Measurements from ENCODE around the gene PAQR6. TPM values are rescaled to one million over a fixed set of nuclear protein-coding genes. Genes with fewer than 3 reads are reported as not detected.

Gene PAQR6
- total RNA-seq, 6 experiments from 2014 or later: 0.45 to 0.65 (median 0.52) TPM

DNA sequence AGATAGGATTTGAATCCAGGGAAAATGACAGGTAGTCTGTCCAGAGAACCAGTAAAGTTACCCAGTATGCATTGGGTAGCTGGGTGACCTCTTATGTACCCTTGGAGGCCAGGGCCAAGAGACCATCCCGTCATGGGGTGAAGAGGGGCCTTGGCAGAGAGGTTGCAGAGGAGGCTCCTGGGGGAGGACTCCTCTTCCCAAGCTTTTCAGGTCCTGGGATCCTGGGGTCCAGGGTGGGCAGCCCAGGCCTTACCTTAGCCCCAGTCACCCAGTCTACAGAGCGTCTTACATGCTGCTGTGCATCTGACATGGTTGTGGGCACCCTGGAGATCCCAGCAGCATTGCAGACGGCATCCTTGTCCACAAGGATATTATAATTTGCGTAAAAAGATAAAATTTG is 21.1 kb downstream of the PAQR6 start:
- H3K4me1 Mint-ChIP-seq (ENCODE audit: low read depth): peaks cover 23% of the 10 kb centered on the region
- H3K4me3 Mint-ChIP-seq: no peak overlapping the region
- TF ChIP-seq CTCF (IDR thresholded peaks at IDR 0.05): no peak
- H3K27ac Mint-ChIP-seq: no peak overlapping the region
- no peaks in the 10 kb centered on the region for H3K27me3 Mint-ChIP-seq (ENCODE audit: insufficient read depth)
- no peaks in the 10 kb centered on the region for H3K9me3 Mint-ChIP-seq
- peaks cover 11% of the 10 kb centered on the region; the same call in 1 of the 2 replicates for H3K36me3 Mint-ChIP-seq (ENCODE audit: low read depth)
- DNase-seq: no peak

- Mint-ChIP-seq H3K9me3 (no peaks in the 10 kb centered on the region), H3K27ac (no peak overlapping the region), H3K27me3 (ENCODE audit: insufficient read depth) (no peaks in the 10 kb centered on the region; the same call in 1 of the 2 replicates), H3K4me3 (no peak overlapping the region), H3K36me3 (ENCODE audit: low read depth) (peaks cover 11% of the 10 kb centered on the region; the same call in 1 of the 2 replicates), H3K4me1 (ENCODE audit: low read depth) (peaks cover 22% of the 10 kb centered on the region)
- no peak for TF ChIP-seq CTCF (IDR thresholded peaks at IDR 0.05)
- no peak for DNase-seq
Observed at GRCh38 chr1:156226116-156226538, 21.7 kb downstream of the PAQR6 start.

GRCh38 chr1:156225677-156226014 is 22.2 kb downstream of the PAQR6 start:
- no peaks in the 10 kb centered on the region for H3K9me3 Mint-ChIP-seq
- peak overlapping the region; percentile 0; the same call in 1 of the 2 replicates for H3K27ac Mint-ChIP-seq
- TF ChIP-seq CTCF (IDR thresholded peaks at IDR 0.05): peak; percentile 39
- no peaks in the 10 kb centered on the region; the same call in 1 of the 2 replicates for H3K27me3 Mint-ChIP-seq (ENCODE audit: insufficient read depth)
- peaks cover 22% of the 10 kb centered on the region for H3K4me1 Mint-ChIP-seq (ENCODE audit: low read depth)
- H3K36me3 Mint-ChIP-seq (ENCODE audit: low read depth): peaks cover 11% of the 10 kb centered on the region; the same call in 1 of the 2 replicates
- no peak overlapping the region for H3K4me3 Mint-ChIP-seq
- no peak for DNase-seq

- Mint-ChIP-seq H3K27ac (no peak overlapping the region), H3K4me3 (no peak overlapping the region), H3K9me3 (no peaks in the 10 kb centered on the region), H3K36me3 (ENCODE audit: low read depth) (no peaks in the 10 kb centered on the region), H3K4me1 (ENCODE audit: low read depth) (peaks cover 33% of the 10 kb centered on the region), H3K27me3 (ENCODE audit: insufficient read depth) (no peaks in the 10 kb centered on the region; the same call in 1 of the 2 replicates)
- no peak for TF ChIP-seq CTCF (IDR thresholded peaks at IDR 0.05)
- no peak for DNase-seq
Observed at GRCh38 chr1:156221986-156222692, 25.7 kb downstream of the PAQR6 start.

DNA sequence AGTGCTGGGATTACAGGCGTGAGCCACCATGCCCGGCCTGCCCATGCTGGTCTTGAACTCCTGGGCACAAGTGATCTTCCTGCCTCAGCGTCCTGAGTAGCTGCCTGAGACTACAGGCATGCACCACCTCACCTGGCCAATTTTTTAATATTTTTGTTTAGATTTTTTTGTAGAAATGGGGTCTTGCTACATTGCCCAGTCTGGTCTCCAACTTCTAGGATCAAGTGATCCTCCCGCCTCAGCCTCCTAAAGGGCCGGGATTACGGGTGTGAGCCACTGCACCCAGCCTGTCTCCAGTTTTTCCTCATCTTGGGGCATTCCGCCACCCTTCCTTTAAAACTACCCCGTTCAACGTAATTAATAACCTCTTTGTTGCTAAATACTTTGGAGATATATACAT is 27.6 kb downstream of the PAQR6 start:
- H3K27ac Mint-ChIP-seq: no peak overlapping the region
- no peaks in the 10 kb centered on the region for H3K9me3 Mint-ChIP-seq
- no peak overlapping the region for H3K4me3 Mint-ChIP-seq
- no peak for DNase-seq
- peaks cover 29% of the 10 kb centered on the region for H3K4me1 Mint-ChIP-seq (ENCODE audit: low read depth)
- H3K27me3 Mint-ChIP-seq (ENCODE audit: insufficient read depth): no peaks in the 10 kb centered on the region; the same call in 1 of the 2 replicates
- no peaks in the 10 kb centered on the region; the same call in 1 of the 2 replicates for H3K36me3 Mint-ChIP-seq (ENCODE audit: low read depth)
- TF ChIP-seq CTCF (IDR thresholded peaks at IDR 0.05): no peak
